GM12873 (cell line): ENCODE results near the gene ATL3.

Source experiments
- CTCF ChIP-seq: IDR thresholded peaks from 2 replicates; pipeline ENCODE4 v1.5.1; 2012; ENCODE audit warnings: low read depth, mild to moderate bottlenecking, moderate library complexity, low read length, control low read depth; ENCODE audit not compliant: insufficient read depth; ENCODE audit errors: missing control alignments

Gene ATL3

GRCh38 chr11:63710476-63711217 lies 39.5 kb upstream of the ATL3 start:
- no peak for TF ChIP-seq CTCF

GRCh38 chr11:63709336-63709884 lies 38.2 kb upstream of the ATL3 start:
- no peak for TF ChIP-seq CTCF

- TF ChIP-seq CTCF = no peak
Measured at GRCh38 chr11:63708764-63709163, 37.6 kb upstream of the ATL3 start.

- TF ChIP-seq CTCF = no peak
Measured at GRCh38 chr11:63705526-63705925, 34.4 kb upstream of the ATL3 start.

GRCh38 chr11:63699896-63700295 lies 28.7 kb upstream of the ATL3 start:
- no peak for TF ChIP-seq CTCF

GRCh38 chr11:63698976-63699733 lies 28.0 kb upstream of the ATL3 start:
- TF ChIP-seq CTCF = no peak

- no peak for TF ChIP-seq CTCF
Measured at GRCh38 chr11:63694596-63694995, 23.4 kb upstream of the ATL3 start.
